Measurements from ENCODE around the gene SCNN1B.

SCNN1B gene

GRCh38 chr16:23410176-23410575 lies 108.1 kb downstream of the SCNN1B start:
- no peak for DNase-seq

- no peak for DNase-seq
These were observed 112.6 kb downstream of the SCNN1B start for GRCh38 chr16:23414731-23415130.

- DNase-seq = no peak
These were observed 114.7 kb downstream of the SCNN1B start for GRCh38 chr16:23416816-23417215.

- DNase-seq = no peak
These were observed 117.9 kb downstream of the SCNN1B start for GRCh38 chr16:23420011-23420410.

- DNase-seq = no peak
These were observed 121.5 kb downstream of the SCNN1B start for GRCh38 chr16:23423496-23424049.

GRCh38 chr16:23424292-23424958 lies 122.3 kb downstream of the SCNN1B start:
- no peak for DNase-seq

- no peak for DNase-seq
These were observed 126.2 kb downstream of the SCNN1B start for GRCh38 chr16:23428351-23428750.
